Immature natural killer cell (primary cell): Measurements from ENCODE around the gene TRAP1. TPM values are rescaled to one million over a fixed set of nuclear protein-coding genes. Genes with fewer than 3 reads are reported as not detected.
A peak's percentile ranks its signal among the peaks of the same experiment; 100 is the strongest.

Experiments used
- DNase-seq, 3 donors: peaks; one replicate each; pipeline ENCODE4 v3.0.0; 2022; ENCODE audit warnings: mixed read lengths in 1 of 3
- H3K27ac Mint-ChIP-seq, 6 donors: one replicate each; pipeline ENCODE4 v1.8.0; 2020; ENCODE audit warnings: mixed read lengths in 6 of 6, mild to moderate bottlenecking in 5 of 6, inconsistent platforms in 4 of 6, moderate library complexity in 3 of 6
- H3K27me3 Mint-ChIP-seq, 3 donors: one replicate each; pipeline ENCODE4 v1.8.0; 2020 to 2021; ENCODE audit warnings: low read depth in 3 of 3, mild to moderate bottlenecking in 3 of 3, mixed read lengths in 3 of 3, moderate library complexity in 3 of 3, inconsistent platforms in 1 of 3
- H3K36me3 Mint-ChIP-seq, 3 donors: one replicate each; pipeline ENCODE4 v1.8.0; 2020; ENCODE audit warnings: mixed read lengths in 3 of 3, inconsistent platforms in 2 of 3, mild to moderate bottlenecking in 2 of 3
- H3K4me1 Mint-ChIP-seq, 2 donors: one replicate each; pipeline ENCODE4 v1.8.0; 2020; ENCODE audit warnings: inconsistent platforms in 2 of 2, mild to moderate bottlenecking in 2 of 2, mixed read lengths in 2 of 2, moderate library complexity in 1 of 2
- H3K4me3 Mint-ChIP-seq, 5 donors: one replicate each; pipeline ENCODE4 v1.8.0; 2020; ENCODE audit warnings: mild to moderate bottlenecking in 5 of 5, mixed read lengths in 5 of 5, inconsistent platforms in 3 of 5, moderate library complexity in 3 of 5
- H3K9me3 Mint-ChIP-seq, 6 donors: one replicate each; pipeline ENCODE4 v1.8.0; 2020; ENCODE audit warnings: mild to moderate bottlenecking in 6 of 6, mixed read lengths in 6 of 6, inconsistent platforms in 4 of 6, moderate library complexity in 3 of 6
- polyA plus RNA-seq, 3 donors: library from polyadenylated mRNA; unstranded; fragments of 300-500 nt; fragmentation: Illumina TruSeq; gene quantifications; one replicate each; pipeline ENCODE4 v1.2.3, GENCODE V29; 2021

TRAP1 gene
- polyA plus RNA-seq, 3 donors from 2014 or later, result 30.1 to 32.1 (median 30.7) TPM

DNA sequence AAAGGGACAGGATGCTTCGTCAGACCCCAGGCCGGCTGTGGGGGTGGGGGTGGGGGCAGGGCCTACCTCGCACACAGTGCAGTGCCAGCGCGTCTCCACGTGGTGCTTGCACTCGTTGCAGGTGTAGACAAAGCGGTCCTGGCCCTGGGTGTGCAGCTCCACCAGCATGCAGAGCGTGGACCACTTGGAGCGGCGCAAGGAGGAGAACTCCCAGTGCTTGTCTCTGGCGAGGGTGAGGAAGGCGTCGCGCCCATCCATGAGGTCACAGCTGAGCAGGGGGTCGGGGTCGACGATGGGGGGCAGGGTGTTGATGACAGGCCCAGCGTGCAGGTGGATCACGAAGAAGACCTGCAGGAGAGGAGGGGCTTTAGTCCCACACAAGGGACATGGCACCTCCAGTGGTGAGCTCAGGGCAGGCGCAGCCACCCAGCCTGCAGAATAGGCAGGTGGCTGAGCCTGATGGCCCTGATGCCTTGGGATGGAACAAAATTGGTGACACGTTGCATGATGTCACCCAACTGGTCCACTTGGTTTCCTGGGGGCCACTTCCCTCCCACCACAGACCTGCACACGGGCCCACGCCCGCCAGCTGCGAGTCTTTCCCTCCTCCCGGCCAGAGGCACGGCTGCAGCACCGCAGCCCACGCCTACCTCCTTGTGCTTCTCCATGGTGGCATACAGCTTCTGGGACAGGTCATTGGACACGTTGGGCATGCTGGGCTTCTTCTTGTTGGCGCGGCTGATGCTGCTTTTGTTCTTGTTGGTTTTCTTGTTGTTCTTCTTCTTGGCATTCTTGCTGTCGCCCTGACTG lies 14.0 kb upstream of the TRAP1 start:
- no peak for DNase-seq
- peaks cover 16 to 38% (median 17%) of the 10 kb centered on the region in 3 donors for H3K36me3 Mint-ChIP-seq
- H3K9me3 Mint-ChIP-seq, result no peaks in the 10 kb centered on the region
- H3K4me3 Mint-ChIP-seq, result peak overlapping the region in 1 of 5 donors; percentile 5
- peak overlapping the region in 3 of 6 donors; percentile 6 to 64 (median 54) for H3K27ac Mint-ChIP-seq
- H3K27me3 Mint-ChIP-seq, result peaks cover 10 to 28% (median 18%) of the 10 kb centered on the region in 3 donors
- peaks cover 5 to 6% of the 10 kb centered on the region in 2 donors for H3K4me1 Mint-ChIP-seq

DNA sequence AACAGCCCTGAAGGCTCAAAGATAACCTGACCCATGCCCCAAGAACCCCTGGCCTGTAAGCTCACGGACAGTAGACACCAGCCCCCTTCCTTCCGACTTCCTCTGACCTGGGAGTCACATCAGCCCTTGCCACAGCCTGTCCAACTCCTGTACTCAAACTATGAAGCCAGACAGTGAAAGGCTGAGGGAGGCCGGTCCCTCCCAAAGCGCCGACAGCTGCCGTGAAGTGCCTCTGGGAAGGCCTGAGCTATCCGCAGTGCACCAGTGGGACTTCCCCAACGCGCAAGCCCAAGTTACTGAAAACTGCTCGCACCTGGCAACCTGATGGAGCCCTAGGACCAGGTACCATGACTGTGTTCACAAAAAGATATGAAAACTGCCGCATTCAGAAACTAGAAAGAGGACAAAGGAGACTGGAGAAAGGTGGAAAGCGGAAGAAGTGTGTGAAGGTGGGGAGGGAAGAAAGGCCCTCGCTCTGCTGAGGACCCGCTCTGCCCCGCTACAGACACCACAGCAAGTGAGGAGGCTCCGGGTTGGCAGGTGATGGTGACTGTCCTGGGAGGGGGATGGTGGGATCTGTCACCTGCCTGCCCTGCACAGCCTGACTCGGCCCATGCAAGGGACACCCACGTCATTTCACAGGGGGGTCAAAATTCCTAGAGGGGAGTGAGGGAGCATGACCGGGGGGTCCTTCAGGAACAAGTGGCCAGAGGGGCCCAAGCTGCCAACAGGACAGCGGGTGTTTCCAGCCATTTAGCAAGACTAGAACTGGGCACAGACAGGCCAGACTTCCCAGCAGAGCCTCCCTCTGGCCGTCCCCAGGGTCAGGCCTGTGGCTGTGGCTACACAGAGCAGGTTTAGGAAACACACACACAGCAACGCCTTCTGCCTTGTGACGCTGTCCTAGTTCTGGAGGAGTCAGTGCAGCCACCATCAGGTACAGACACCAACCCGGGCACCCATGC lies 13.1 kb upstream of the TRAP1 start:
- Mint-ChIP-seq H3K27me3 (peaks cover 6 to 26% (median 13%) of the 10 kb centered on the region in 3 donors), H3K4me1 (peaks cover 5 to 6% of the 10 kb centered on the region in 2 donors), H3K9me3 (no peaks in the 10 kb centered on the region), H3K4me3 (no peak overlapping the region), H3K27ac (peak overlapping the region in 1 of 6 donors; percentile 11), H3K36me3 (peaks cover 11 to 30% (median 11%) of the 10 kb centered on the region in 3 donors)
- no peak for DNase-seq

DNA sequence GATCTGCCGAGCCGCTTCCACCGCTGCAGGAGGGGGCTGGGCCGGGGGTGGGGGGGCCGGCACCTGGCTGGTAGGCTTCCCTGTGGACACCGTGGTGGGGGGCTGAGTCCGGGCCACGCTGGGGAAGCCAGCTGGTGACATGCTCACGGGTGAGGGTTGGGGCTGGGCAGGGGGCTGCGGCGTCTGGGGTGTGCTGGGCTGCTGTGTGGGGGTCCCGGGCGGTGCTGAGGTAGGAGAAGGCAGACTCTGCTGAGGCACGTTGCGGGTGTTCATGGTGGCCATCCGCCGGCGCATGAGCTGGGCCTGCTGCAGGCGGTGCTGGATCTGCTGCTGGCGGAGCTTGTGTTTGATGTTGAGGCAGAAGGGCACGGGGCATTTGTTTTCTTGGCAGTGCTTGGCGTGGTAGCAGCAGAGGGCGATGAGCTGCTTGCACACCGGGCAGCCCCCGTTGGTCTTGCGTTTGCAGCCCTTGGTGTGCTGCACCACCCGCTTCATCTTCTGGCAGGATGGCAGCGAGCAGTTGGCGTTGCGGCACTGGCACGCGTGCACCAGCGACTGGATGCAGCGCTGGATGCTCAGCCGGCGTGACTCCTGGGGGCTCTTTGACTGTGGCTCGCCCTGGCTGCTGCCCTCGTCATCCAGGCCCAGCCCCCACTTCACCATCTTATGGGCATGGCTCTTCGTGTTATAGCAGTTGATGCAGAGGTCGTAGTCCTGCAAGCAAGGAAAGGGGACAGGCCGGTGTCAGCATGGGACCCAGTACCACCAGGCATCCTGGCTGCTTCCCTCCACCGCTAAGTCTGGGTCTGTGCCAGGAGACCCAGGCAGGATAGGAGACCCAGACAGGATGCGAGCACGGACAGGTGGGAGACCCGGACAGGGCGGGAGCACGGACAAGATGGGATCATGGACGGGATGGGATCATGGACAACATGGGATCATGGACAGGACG lies 12.1 kb upstream of the TRAP1 start:
- Mint-ChIP-seq H3K36me3 (peaks cover 6 to 25% (median 11%) of the 10 kb centered on the region in 3 donors), H3K27me3 (peaks cover 10 to 33% (median 11%) of the 10 kb centered on the region in 3 donors), H3K4me1 (peaks cover 2 to 6% of the 10 kb centered on the region in 2 donors), H3K4me3 (no peak overlapping the region), H3K27ac (peak overlapping the region in 2 of 6 donors; percentile 20 to 24), H3K9me3 (no peaks in the 10 kb centered on the region)
- DNase-seq, result no peak

DNA sequence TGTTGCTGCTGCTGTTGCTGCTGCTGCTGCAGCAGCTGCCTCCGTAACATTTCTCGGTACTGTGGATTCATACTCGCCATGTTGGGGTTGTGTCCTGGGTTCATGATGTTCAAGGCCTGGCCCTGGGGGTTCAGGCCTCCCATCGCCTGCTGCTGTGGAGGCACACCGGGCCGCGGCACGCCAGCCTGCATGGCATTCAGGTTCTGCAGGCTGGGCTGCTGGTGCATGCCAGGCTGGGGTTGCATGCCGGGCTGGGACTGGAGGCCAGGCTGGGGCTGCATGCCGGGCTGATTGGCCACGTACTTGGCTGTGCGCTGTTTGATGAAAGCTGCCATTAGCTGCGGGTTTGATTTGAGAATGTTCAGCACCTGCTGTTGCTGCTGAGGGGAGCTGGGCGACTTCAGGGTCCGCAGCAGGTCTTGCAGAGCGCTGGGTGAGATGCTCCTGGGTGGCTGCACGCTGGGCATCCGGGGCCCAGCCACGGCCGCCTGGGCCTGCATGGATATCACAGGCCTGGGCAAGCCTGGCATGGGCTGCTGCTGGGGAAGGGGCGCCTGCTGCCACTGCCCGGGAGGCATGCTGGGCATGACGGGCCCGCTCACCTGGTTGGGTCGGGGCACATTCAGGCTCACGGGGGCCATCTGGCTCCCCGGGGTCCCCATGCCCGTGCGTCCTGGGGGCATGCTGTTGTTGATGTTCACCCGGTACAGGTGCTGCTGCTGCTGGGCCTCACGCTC lies 11.3 kb upstream of the TRAP1 start:
- H3K9me3 Mint-ChIP-seq, result no peaks in the 10 kb centered on the region
- peaks cover 8 to 33% (median 11%) of the 10 kb centered on the region in 3 donors for H3K27me3 Mint-ChIP-seq
- no peak for DNase-seq
- H3K36me3 Mint-ChIP-seq, result peaks cover 6 to 21% (median 11%) of the 10 kb centered on the region in 3 donors
- H3K27ac Mint-ChIP-seq, result no peak overlapping the region
- no peak overlapping the region for H3K4me3 Mint-ChIP-seq
- H3K4me1 Mint-ChIP-seq, result peaks cover 2 to 6% of the 10 kb centered on the region in 2 donors

DNA sequence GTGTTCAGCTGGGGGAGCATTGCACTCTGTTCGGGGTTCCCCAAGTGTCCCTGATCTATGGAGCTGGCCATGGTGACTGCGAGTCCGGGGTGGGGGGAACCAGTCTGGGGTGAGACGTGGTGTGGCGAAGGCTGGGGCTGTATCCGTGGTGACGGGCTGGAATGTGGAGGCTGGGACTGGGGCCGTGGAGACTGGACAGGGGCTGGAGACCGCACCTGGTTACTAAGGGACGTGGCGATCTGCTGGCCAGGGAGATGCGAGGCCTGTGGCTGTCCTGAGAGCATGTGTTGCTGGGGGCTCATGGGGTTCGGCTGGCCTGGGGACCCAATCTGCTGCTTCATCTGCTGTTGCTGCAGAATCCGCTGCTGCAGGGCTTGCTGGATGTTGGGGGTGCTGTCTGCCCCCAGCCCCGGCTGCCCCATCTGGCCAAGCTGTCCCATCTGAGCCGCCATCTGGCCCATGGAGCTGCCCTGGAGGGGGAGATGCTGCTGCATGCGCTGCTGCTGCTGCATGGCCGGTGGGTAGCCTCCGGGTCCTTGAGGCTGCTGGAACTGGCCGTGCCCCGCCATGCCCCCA lies 10.6 kb upstream of the TRAP1 start:
- H3K36me3 Mint-ChIP-seq, result peaks cover 6 to 21% (median 11%) of the 10 kb centered on the region in 3 donors
- no peak overlapping the region for H3K4me3 Mint-ChIP-seq
- no peak overlapping the region for H3K27ac Mint-ChIP-seq
- peaks cover 2 to 6% of the 10 kb centered on the region in 2 donors for H3K4me1 Mint-ChIP-seq
- no peaks in the 10 kb centered on the region for H3K9me3 Mint-ChIP-seq
- H3K27me3 Mint-ChIP-seq, result peaks cover 8 to 30% (median 11%) of the 10 kb centered on the region in 3 donors
- no peak for DNase-seq

DNA sequence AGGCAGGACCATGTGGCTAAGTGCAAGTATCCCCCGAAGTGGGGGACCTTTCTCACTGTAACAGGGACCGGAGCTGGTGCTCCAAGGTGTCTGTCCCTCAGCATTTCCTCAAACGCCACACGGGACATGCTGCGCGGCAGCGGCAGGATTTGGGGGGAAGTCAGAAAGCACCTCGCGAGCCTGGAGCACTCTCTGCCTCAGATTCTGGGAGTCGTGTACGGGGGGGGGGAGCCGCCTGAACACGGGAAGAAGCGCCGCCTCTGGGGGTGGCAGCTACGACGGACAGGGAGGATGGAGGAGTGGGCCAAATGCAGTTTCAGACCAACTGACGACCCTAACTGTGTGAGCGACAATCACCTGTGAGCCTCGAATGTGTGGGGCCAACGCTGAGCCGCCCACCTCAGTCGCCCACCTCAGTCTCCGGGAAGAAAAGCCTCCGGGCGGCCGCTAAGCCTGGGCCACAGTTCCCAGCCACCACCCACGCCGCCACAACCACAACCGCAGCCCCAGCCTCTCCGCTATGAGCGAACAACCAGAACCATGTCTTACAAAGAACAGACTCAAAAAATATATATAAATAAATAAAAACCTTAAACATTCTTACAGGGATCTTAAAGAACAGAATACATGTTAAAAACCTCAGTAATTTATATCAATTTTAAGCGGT lies 8.8 kb upstream of the TRAP1 start:
- Mint-ChIP-seq H3K4me3 (no peak overlapping the region), H3K9me3 (no peaks in the 10 kb centered on the region), H3K27me3 (peaks cover 8 to 24% (median 10%) of the 10 kb centered on the region in 3 donors), H3K4me1 (peaks cover 0 to 6% of the 10 kb centered on the region in 2 donors), H3K36me3 (peaks cover 6 to 15% (median 8%) of the 10 kb centered on the region in 3 donors), H3K27ac (peak overlapping the region in 1 of 6 donors; percentile 40)
- DNase-seq, result no peak

DNA sequence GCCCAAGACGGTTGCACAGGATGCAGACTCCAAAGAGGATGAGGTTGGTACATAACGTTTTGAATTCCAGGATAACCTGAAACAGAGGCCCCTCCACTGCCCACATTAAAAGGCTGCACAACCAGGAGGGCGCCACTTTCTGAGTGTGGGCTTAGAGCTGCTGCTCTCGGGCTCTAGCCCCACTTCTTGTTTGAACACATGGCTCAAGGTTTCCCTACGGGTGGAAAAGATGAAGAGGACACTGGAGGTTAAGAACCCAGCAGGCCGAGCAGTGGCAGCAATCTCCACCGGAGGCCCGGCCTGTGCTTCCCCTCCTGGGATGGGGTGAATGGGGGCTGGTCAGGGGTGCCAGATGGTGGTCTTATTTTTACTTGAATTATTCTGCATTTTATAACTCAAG lies 8.0 kb upstream of the TRAP1 start:
- Mint-ChIP-seq H3K4me1 (peaks cover 0 to 3% of the 10 kb centered on the region in 2 donors), H3K27me3 (peaks cover 8 to 22% (median 10%) of the 10 kb centered on the region in 3 donors), H3K9me3 (no peaks in the 10 kb centered on the region), H3K4me3 (no peak overlapping the region), H3K27ac (peak overlapping the region in 1 of 6 donors; percentile 30), H3K36me3 (peaks cover 2 to 12% (median 5%) of the 10 kb centered on the region in 3 donors)
- no peak for DNase-seq

DNA sequence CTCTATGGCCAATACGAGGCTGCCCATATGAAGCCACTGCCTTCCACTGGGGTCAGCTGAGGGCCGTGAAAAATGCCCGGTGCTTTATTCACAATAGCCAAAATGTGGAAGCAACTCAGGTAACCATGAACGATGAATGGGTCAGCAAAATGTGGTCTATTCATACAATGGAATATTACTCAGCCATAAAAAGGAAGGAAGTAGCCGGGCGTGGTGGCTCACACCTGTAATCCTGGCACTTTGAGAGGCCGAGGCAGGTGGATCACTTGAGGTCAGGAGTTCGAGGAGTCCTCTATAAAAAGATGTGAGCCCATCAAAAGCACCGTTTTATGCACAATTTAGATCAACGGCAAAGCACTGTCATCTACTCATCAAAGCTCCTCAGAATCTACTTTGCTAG lies 5.2 kb upstream of the TRAP1 start:
- no peak for DNase-seq
- no peak overlapping the region for H3K4me3 Mint-ChIP-seq
- H3K36me3 Mint-ChIP-seq, result peaks cover 0 to 4% (median 0%) of the 10 kb centered on the region in 3 donors
- peaks cover 4 to 10% (median 5%) of the 10 kb centered on the region in 3 donors for H3K27me3 Mint-ChIP-seq
- H3K4me1 Mint-ChIP-seq, result peaks cover 7% of the 10 kb centered on the region in 2 donors
- H3K9me3 Mint-ChIP-seq, result no peaks in the 10 kb centered on the region
- H3K27ac Mint-ChIP-seq, result no peak overlapping the region

DNA sequence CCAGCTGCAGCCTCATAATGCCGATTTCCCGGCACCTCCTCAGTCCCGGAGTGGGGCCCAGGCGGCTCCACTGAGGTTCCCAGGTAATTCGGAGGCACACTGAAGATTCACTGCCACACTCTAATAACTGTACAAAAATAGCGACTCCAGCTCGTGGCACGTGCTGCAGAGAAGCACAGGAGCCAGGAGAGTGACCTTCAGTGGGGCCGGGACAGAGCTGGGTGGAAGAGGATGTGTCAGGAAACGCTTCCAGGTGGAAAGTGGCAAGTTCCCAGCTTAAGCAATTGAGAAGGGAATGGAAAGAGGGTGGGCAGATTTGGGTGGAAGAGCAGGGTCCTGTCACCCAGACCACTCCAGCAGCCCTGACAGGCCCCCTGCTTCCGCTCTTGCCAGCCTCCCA lies 3.1 kb upstream of the TRAP1 start:
- no peak overlapping the region for H3K27ac Mint-ChIP-seq
- H3K4me1 Mint-ChIP-seq, result peaks cover 14 to 16% of the 10 kb centered on the region in 2 donors
- H3K4me3 Mint-ChIP-seq, result peak overlapping the region in 1 of 5 donors; percentile 58
- H3K27me3 Mint-ChIP-seq, result peaks cover 5 to 8% (median 6%) of the 10 kb centered on the region in 3 donors
- H3K9me3 Mint-ChIP-seq, result no peaks in the 10 kb centered on the region
- H3K36me3 Mint-ChIP-seq, result no peaks in the 10 kb centered on the region
- DNase-seq, result no peak

DNA sequence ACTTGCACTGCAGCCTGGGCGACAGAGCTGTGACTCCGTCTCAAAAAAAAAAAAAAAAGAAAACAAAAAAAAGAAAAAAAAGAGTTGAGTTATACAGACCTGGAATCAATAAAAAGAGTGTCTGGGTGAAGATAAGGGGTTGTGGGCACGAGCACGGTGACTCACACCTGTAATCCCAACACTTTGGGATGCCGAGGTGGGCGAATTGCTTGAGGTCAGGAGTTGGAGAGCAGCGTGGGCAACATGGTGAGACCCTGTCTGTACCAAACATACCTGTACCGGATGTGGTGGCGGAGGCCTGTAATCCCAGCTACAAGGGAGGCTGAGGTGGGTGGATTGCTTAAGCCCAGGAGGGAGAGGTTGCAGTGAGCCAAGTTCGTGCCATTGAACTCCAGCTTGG lies 1.3 kb upstream of the TRAP1 start:
- DNase-seq, result no peak
- peaks cover 0 to 2% (median 0%) of the 10 kb centered on the region in 3 donors for H3K36me3 Mint-ChIP-seq
- H3K4me3 Mint-ChIP-seq, result peak overlapping the region; percentile 40 to 85 (median 49)
- H3K27ac Mint-ChIP-seq, result peak overlapping the region in 4 of 6 donors; percentile 7 to 84 (median 50)
- no peaks in the 10 kb centered on the region for H3K9me3 Mint-ChIP-seq
- peaks cover 0 to 4% (median 2%) of the 10 kb centered on the region in 3 donors for H3K27me3 Mint-ChIP-seq
- H3K4me1 Mint-ChIP-seq, result peaks cover 20 to 21% of the 10 kb centered on the region in 2 donors

DNA sequence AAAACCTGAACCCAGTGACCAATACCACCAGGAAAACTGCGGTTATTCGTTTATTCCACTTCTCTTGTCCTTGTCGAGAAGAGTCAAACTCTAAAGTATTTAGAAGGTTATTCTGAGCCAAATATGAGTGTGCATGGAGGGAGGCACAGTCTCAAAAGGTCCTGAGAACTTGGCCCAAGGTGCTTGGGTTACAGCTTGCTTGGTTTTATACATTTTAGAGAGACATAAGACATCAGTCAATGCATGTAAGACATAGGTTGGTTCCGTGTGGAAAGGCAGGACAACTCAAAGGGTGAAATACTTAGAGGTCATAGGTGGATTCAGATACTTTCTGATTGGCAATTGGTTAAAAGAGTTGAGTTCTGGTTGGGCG lies 681 bp upstream of the TRAP1 start:
- H3K27me3 Mint-ChIP-seq, result peaks cover 0 to 4% (median 2%) of the 10 kb centered on the region in 3 donors
- H3K27ac Mint-ChIP-seq, result peak overlapping the region; percentile 53 to 87 (median 82)
- peaks cover 20 to 22% of the 10 kb centered on the region in 2 donors for H3K4me1 Mint-ChIP-seq
- DNase-seq, result no peak
- H3K4me3 Mint-ChIP-seq, result peak overlapping the region; percentile 70 to 85 (median 81)
- H3K36me3 Mint-ChIP-seq, result peaks cover 0 to 2% (median 0%) of the 10 kb centered on the region in 3 donors
- H3K9me3 Mint-ChIP-seq, result no peaks in the 10 kb centered on the region
